ENCODE results near the gene WNT7B.

GRCh38 chr22:45976254-45977002, 534 bp downstream of the WNT7B start:
- TF ChIP-seq GATA2 (IDR thresholded peaks at IDR 0.05; ENCODE audit: low read depth, low read length) (no peak), GATA3 (IDR thresholded peaks at IDR 0.05; ENCODE audit: low read depth, low read length) (no peak)

All from SH-SY5Y (cell line).